HG03457 (cell line): ENCODE measurements around the gene ACTRT2.

Source experiments
- ATAC-seq: cut with Tn5 transposase; IDR thresholded peaks from one replicate; pipeline ENCODE4 v1.9.1; 2021; ENCODE audit warnings: moderate number of reproducible peaks; ENCODE audit not compliant: unreplicated experiment

ACTRT2 gene

GRCh38 chr1:3016641-3017439 is 4.4 kb upstream of the ACTRT2 start:
- no peak for ATAC-seq

DNA sequence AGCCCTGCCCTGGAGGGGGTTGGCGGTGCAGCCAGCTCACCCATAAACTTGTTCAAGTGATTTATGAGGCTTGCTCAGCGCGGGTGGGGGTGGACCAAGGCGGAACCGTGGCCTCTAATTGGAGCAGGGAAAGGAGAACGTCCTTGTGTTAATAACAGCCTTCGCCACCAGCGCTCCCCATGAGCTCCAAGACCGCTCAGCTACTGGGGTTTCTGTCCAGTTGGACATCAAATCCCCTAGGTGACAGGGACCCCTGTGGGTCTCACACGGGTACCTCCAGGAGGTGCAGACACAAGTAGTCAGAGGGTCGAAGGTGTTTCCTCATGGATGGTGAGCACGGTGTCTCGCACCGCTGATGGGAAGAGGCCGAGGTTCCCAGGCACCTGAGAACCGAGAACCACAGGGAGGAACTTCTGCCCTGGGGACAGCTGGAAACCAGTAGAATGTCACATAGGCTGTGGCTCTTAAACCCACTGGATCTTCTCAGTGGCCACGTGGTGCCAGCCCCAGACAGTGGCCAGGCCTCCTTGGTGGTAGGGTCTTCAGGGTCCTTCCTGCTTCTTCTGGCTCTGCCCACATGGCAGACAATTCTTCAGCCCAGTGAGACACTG is 3.7 kb upstream of the ACTRT2 start:
- ATAC-seq, result no peak

DNA sequence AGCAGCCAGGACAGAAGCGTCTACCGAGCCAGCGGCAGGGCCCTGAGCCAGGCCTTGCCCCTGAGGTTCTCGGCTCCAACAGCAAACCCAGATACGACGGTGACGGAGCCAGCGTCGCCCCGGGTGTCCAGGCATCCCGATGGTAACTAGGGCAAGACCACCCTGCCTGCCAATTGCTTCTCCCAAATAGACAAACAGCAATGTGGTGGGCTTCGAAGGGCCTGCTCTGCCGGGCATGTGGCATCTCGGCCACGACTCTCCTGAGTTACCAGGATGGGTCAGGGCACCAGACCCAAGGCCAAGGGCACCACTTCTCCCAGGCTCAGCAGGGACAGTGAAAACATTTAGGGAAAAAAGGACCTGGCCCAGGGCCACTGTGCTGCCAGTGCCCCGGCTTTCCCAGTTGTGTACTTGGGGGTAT is 3.2 kb upstream of the ACTRT2 start:
- no peak for ATAC-seq

DNA sequence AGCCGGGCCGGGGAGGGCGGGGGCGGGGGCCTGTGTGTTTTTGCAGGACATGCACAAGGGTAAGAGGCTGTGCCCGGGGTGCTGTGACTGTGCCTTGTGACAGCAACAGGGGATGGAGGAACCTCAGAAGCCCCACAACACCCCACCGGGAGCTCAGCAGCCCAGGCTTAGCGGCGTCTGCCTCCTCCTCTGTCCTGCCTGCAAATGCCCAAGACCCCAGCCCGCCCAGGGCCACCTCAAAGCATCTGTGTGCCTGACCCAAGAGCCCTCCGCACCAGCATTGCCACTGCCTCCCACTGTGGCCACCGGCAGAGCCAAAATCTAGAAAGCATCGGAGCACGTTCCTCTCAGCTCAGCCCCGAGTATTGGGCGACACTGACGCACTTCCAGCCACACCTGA is 2.7 kb upstream of the ACTRT2 start:
- no peak for ATAC-seq

- ATAC-seq, result no peak
Measured at GRCh38 chr1:3019007-3019515, 2.2 kb upstream of the ACTRT2 start.

GRCh38 chr1:3019516-3020051 is 1.7 kb upstream of the ACTRT2 start:
- ATAC-seq, result no peak

- no peak for ATAC-seq
Measured at GRCh38 chr1:3020263-3020909, 881 bp upstream of the ACTRT2 start.

DNA sequence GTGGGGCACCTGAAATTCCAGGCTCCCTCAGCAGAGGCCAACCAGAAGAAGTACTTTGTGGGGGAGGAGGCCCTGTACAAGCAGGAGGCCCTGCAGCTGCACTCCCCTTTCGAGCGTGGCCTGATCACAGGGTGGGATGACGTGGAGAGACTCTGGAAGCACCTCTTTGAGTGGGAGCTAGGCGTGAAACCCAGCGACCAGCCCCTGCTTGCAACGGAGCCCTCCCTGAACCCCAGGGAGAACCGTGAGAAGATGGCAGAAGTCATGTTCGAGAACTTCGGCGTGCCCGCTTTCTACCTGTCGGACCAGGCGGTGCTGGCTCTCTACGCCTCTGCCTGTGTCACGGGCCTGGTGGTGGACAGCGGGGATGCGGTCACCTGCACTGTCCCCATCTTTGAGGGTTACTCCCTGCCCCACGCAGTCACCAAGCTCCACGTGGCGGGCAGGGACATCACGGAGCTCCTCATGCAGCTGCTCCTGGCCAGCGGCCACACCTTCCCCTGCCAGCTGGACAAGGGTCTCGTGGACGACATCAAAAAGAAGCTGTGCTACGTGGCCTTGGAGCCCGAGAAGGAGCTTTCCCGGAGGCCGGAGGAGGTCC is 634 bp downstream of the ACTRT2 start:
- no peak for ATAC-seq

- ATAC-seq, result no peak
Measured at GRCh38 chr1:3022511-3022973, 1.3 kb downstream of the ACTRT2 start.

DNA sequence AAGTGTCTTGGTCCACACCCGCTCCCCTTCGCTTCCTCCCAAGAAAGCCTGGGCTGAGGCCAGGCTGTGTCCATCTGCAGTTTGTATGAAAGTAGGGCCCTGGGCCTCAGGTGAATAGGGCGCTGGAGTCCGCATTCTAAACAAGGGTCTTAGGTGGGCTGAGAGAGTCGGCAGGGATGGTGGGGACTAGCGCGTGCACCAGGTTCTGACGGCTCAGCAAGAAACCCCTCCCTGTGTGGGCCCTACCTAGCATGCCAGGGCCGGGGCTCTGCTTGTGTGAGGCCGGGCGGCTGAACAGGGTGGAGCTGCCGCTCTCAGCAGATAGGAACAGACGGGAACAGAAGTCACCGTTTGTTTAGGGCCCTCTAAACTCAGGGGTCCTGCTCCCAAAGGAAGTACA is 1.7 kb downstream of the ACTRT2 start:
- ATAC-seq, result no peak

- ATAC-seq, result no peak
Measured at GRCh38 chr1:3024019-3024418, 2.8 kb downstream of the ACTRT2 start.

DNA sequence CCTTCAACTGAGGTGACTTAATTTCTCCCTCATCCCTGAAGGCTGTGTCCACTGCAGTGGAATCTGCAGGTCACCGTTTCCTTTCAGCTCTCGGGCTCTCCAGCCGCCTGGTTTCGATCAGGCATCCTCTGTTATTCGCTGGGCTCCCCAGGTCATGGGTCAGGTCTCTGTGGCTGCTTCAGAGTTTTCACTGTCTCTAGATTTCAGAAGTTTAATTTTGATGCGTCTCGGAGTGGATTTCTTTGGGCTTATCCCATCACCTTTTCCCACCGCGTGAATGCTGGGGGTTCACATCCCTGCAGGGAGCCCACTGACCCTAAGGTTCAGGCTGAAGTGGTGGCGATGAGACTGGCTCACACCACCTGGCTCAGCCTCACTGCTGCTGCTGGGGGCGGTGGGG is 3.3 kb downstream of the ACTRT2 start:
- ATAC-seq, result no peak

GRCh38 chr1:3026124-3026523 is 4.9 kb downstream of the ACTRT2 start:
- no peak for ATAC-seq

GRCh38 chr1:3026581-3027391 is 5.5 kb downstream of the ACTRT2 start:
- no peak for ATAC-seq

GRCh38 chr1:3027611-3028371 is 6.5 kb downstream of the ACTRT2 start:
- ATAC-seq, result no peak

GRCh38 chr1:3028531-3029282 is 7.4 kb downstream of the ACTRT2 start:
- no peak for ATAC-seq

DNA sequence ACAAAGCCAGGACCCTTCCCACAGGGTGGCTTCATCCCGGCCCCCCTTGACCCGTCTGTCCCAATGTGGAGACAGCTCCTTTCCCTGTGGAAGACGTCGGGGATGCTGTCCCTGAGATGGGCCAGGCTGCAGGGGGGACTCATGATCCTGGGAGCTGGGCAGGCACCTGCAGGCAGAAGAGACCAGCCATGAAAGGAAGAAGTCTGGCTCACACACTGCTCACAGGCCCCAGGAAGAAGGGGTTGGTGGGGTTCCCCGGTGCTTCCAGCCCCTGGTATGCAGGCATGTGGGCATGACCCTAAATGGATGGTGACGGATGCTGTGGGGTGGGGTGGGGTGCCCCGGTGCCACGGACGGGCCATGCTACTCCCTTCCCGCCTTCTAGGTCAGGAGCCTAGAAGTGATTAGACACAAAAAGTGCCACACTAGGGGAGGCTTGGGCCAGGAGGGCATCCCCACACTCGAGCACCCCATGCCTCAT is 8.3 kb downstream of the ACTRT2 start:
- no peak for ATAC-seq

DNA sequence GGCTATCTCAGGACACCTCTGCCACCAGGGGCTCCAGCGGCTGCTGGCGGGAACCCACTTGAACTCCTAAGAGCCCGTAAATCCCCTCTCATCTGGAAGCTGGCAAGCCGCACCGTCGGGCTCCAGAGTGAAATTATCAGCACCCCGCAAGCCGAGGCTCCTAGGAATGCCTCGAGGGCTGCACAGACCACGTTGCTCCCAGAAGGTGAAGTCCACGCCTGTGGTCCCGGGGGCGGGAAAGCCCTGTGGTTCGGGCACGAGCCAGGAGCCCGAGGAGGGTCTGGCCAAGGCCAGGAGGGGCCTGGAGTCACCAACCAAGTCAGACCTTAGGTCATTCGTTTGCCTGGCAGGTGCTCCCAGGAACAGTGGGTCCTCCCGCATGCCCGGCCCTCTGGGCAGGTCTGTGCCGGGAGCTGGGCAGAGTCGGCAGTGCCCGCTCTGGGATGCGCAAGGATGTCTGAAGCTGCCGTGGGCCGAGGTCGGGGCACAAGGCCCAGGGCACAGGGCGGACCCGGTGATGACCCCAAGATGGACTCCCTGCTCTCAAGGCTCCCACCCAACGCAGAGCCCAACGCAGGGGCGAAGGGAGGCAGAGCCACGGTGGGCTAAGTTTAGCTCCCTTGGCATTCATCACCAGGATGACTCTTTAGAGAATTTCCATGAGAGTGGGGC is 8.9 kb downstream of the ACTRT2 start:
- no peak for ATAC-seq
